Esophagus squamous epithelium (tissue), 4 donors: ENCODE data around the gene ANKS1B.

Source experiments
- POLR2A ChIP-seq, 4 donors: fragments of 450-650 bp; IDR thresholded peaks; one replicate each; pipeline ENCODE4 v1.6.1; 2017; ENCODE audit warnings: antibody characterized with exemption in 4 of 4, mild to moderate bottlenecking in 4 of 4, moderate library complexity in 3 of 4
- TF ChIP-seq, protein P1 (sequence below), 6 experiments: fragments of 450-650 bp in 4 of 6; fragments of 200-600 bp in 2 of 6; sonication (generic) in 2 of 6; IDR thresholded peaks; one replicate each; pipeline ENCODE4 v1.5.1; 2016 to 2019; ENCODE audit warnings: antibody characterized with exemption in 6 of 6, mild to moderate bottlenecking in 4 of 6, moderate library complexity in 4 of 6

GRCh38 chr12:99704036-99704435, 280.7 kb downstream of the ANKS1B start:
- TF ChIP-seq POLR2A (IDR thresholded peaks at IDR 0.05): no peak
- TF ChIP-seq, protein P1, sequence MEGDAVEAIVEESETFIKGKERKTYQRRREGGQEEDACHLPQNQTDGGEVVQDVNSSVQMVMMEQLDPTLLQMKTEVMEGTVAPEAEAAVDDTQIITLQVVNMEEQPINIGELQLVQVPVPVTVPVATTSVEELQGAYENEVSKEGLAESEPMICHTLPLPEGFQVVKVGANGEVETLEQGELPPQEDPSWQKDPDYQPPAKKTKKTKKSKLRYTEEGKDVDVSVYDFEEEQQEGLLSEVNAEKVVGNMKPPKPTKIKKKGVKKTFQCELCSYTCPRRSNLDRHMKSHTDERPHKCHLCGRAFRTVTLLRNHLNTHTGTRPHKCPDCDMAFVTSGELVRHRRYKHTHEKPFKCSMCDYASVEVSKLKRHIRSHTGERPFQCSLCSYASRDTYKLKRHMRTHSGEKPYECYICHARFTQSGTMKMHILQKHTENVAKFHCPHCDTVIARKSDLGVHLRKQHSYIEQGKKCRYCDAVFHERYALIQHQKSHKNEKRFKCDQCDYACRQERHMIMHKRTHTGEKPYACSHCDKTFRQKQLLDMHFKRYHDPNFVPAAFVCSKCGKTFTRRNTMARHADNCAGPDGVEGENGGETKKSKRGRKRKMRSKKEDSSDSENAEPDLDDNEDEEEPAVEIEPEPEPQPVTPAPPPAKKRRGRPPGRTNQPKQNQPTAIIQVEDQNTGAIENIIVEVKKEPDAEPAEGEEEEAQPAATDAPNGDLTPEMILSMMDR (IDR thresholded peaks at IDR 0.05): no peak
